Neural progenitor cell (in vitro differentiated cells): Measurements from ENCODE around the gene HIVEP1. TPM values are rescaled to one million over a fixed set of nuclear protein-coding genes. Genes with fewer than 3 reads are reported as not detected.

Experiments used
- DNase-seq: peaks from one replicate; pipeline ENCODE4 v3.0.0-alpha.2; 2016; ENCODE audit warnings: low spot score
- H2AFZ ChIP-seq: fragments of 200-600 bp; sonication (generic); replicated peaks from 2 replicates; pipeline ENCODE4 v1.6.1; 2016; ENCODE audit warnings: antibody characterized with exemption
- H3F3A ChIP-seq: fragments of 200-600 bp; sonication (generic); 2 replicates; pipeline ENCODE4 v1.6.1; 2016; ENCODE audit warnings: antibody characterized with exemption, low read depth
- H3K27ac ChIP-seq: fragments of 200-600 bp; sonication (generic); 2 replicates; pipeline ENCODE4 v1.5.1; 2016; ENCODE audit warnings: mild to moderate bottlenecking
- H3K27me3 ChIP-seq: fragments of 200-600 bp; sonication (generic); 2 replicates; pipeline ENCODE4 v1.6.1; 2016; ENCODE audit warnings: mild to moderate bottlenecking, moderate library complexity
- H3K36me3 ChIP-seq: fragments of 200-600 bp; sonication (generic); 2 replicates; pipeline ENCODE4 v1.5.1; 2016
- H3K4me1 ChIP-seq: fragments of 200-600 bp; sonication (generic); 2 replicates; pipeline ENCODE4 v1.6.1; 2016; ENCODE audit warnings: mixed run types
- H3K4me2 ChIP-seq: fragments of 200-600 bp; sonication (generic); 2 replicates; pipeline ENCODE4 v1.6.1; 2016
- H3K4me3 ChIP-seq: fragments of 200-600 bp; sonication (generic); 2 replicates; pipeline ENCODE4 v1.5.1; 2016
- H3K79me2 ChIP-seq: fragments of 200-600 bp; sonication (generic); 2 replicates; pipeline ENCODE4 v1.6.1; 2016; ENCODE audit warnings: low read depth
- H3K9ac ChIP-seq: fragments of 200-600 bp; sonication (generic); 2 replicates; pipeline ENCODE4 v1.6.1; 2016
- H3K9me3 ChIP-seq: fragments of 200-600 bp; sonication (generic); 2 replicates; pipeline ENCODE4 v1.5.1; 2016; ENCODE audit warnings: low read depth
- H4K20me1 ChIP-seq: fragments of 200-600 bp; sonication (generic); 2 replicates; pipeline ENCODE4 v1.6.1; 2016; ENCODE audit warnings: low read depth
- H3K27ac Mint-ChIP-seq: 3 replicates; pipeline ENCODE4 v1.8.0; 2021; ENCODE audit warnings: mixed read lengths
- H3K27me3 Mint-ChIP-seq: 2 replicates; pipeline ENCODE4 v1.8.0; 2022; ENCODE audit warnings: low read depth, mild to moderate bottlenecking, inconsistent platforms, moderate library complexity, mixed read lengths; ENCODE audit not compliant: insufficient read depth
- H3K36me3 Mint-ChIP-seq: 3 replicates; pipeline ENCODE4 v1.8.0; 2021; ENCODE audit warnings: mixed read lengths
- H3K4me1 Mint-ChIP-seq: 3 replicates; pipeline ENCODE4 v1.8.0; 2021; ENCODE audit warnings: mixed read lengths
- H3K4me3 Mint-ChIP-seq: 3 replicates; pipeline ENCODE4 v1.8.0; 2021; ENCODE audit warnings: mild to moderate bottlenecking, moderate library complexity, mixed read lengths
- H3K9me3 Mint-ChIP-seq: 3 replicates; pipeline ENCODE4 v1.8.0; 2020; ENCODE audit warnings: mixed read lengths
- CTCF ChIP-seq: fragments of 200-600 bp; sonication (generic); IDR thresholded peaks from 2 replicates; pipeline ENCODE4 v1.5.1; 2017; ENCODE audit warnings: antibody characterized with exemption, mild to moderate bottlenecking
- EZH2 ChIP-seq: fragments of 200-600 bp; sonication (generic); IDR thresholded peaks from 2 replicates; pipeline ENCODE4 v1.6.1; 2017; ENCODE audit warnings: antibody characterized with exemption, mild to moderate bottlenecking, moderate library complexity
- EZH2phosphoT487 ChIP-seq: fragments of 200-600 bp; sonication (generic); IDR thresholded peaks from 2 replicates; pipeline ENCODE4 v1.6.1; 2017; ENCODE audit warnings: antibody characterized with exemption
- total RNA-seq: library from RNA; depleted of rRNA; stranded (reverse); fragments of >200 nt; gene quantifications from 2 replicates; pipeline ENCODE4 v1.2.3, GENCODE V29; 2015; ENCODE audit warnings: low replicate concordance

The HIVEP1 gene
- total RNA-seq, 1 donor from 2014 or later = 23.3 TPM

DNA sequence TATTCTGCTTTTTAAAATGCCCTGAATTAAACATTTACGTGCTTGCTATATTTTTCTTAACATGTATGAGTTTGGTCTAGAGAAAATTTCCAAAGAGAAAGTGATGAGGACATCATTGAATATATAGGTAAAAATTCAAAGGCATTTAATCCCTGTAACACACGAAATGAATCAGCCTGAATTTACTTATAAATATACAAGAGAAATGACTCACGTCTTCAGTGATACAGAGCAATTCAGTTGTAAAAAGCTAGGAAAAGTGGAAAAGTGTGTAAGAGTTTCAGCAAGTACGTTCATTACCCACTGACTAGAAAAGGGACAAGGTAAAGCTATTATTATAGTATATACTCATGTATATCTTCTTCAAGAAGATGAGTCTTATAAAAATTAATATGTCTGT, 124.8 kb downstream of the HIVEP1 start:
- Mint-ChIP-seq H3K4me1 (no peaks in the 10 kb centered on the region), H3K27ac (no peak overlapping the region), H3K27me3 (no peaks in the 10 kb centered on the region), H3K36me3 (peaks cover 43% of the 10 kb centered on the region), H3K9me3 (peaks cover 15% of the 10 kb centered on the region), H3K4me3 (no peak overlapping the region)
- Histone ChIP-seq H3K79me2 (no peaks in the 10 kb centered on the region), H3K9me3 (no peaks in the 10 kb centered on the region), H3K27me3 (no peaks in the 10 kb centered on the region), H3K4me1 (no peaks in the 10 kb centered on the region), H3K4me3 (no peak overlapping the region), H3K27ac (no peak overlapping the region), H3F3A (no peaks in the 10 kb centered on the region), H3K4me2 (no peak overlapping the region), H4K20me1 (no peaks in the 10 kb centered on the region), H2AFZ (no peak overlapping the region), H3K36me3 (peaks cover 28% of the 10 kb centered on the region), H3K9ac (no peak overlapping the region)
- no peak for DNase-seq
- TF ChIP-seq EZH2 (no peak), CTCF (no peak), EZH2phosphoT487 (no peak)

DNA sequence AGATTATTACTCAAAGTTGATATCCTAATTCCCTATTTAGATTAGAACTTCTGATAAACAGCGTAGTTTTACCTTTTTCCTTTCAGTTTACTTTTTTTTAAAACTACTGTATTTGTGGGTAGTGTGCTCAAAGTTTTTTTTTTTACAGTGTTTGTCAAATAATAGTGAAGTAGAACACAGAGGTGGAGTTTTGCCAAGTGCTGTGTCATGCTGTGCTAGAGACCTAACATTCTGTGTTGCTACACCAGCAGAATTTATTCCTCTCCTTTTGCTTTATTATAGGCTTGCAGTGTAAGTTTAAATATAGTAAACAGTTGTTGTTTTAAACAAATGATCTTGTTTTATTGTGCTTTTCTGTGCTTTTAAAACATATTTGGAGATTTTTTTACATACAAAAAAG, 125.4 kb downstream of the HIVEP1 start:
- no peak for DNase-seq
- H3K9ac ChIP-seq = no peak overlapping the region
- H3K4me3 ChIP-seq = no peak overlapping the region
- Mint-ChIP-seq H3K27ac (no peak overlapping the region), H3K9me3 (peaks cover 20% of the 10 kb centered on the region), H3K4me1 (no peaks in the 10 kb centered on the region), H3K36me3 (peaks cover 48% of the 10 kb centered on the region), H3K4me3 (no peak overlapping the region), H3K27me3 (no peaks in the 10 kb centered on the region)
- H4K20me1 ChIP-seq = no peaks in the 10 kb centered on the region
- H3F3A ChIP-seq = no peaks in the 10 kb centered on the region
- no peak overlapping the region for H2AFZ ChIP-seq
- H3K27ac ChIP-seq = no peak overlapping the region
- no peaks in the 10 kb centered on the region for H3K4me1 ChIP-seq
- H3K36me3 ChIP-seq = peaks cover 28% of the 10 kb centered on the region
- TF ChIP-seq EZH2 (no peak), CTCF (no peak), EZH2phosphoT487 (no peak)
- H3K79me2 ChIP-seq = no peaks in the 10 kb centered on the region
- no peak overlapping the region for H3K4me2 ChIP-seq
- H3K27me3 ChIP-seq = no peaks in the 10 kb centered on the region
- H3K9me3 ChIP-seq = no peaks in the 10 kb centered on the region

- H3K27ac Mint-ChIP-seq = no peak overlapping the region
- Histone ChIP-seq H3K79me2 (no peaks in the 10 kb centered on the region), H3F3A (no peaks in the 10 kb centered on the region), H3K4me2 (no peak overlapping the region), H3K27me3 (no peaks in the 10 kb centered on the region), H4K20me1 (no peaks in the 10 kb centered on the region), H3K9ac (no peak overlapping the region), H3K4me3 (no peak overlapping the region), H3K27ac (no peak overlapping the region), H3K9me3 (no peaks in the 10 kb centered on the region), H2AFZ (no peak overlapping the region), H3K4me1 (no peaks in the 10 kb centered on the region), H3K36me3 (peaks cover 28% of the 10 kb centered on the region)
- H3K27me3 Mint-ChIP-seq = no peaks in the 10 kb centered on the region
- H3K4me3 Mint-ChIP-seq = no peak overlapping the region
- TF ChIP-seq EZH2phosphoT487 (no peak), EZH2 (no peak), CTCF (no peak)
- H3K36me3 Mint-ChIP-seq = peaks cover 50% of the 10 kb centered on the region
- peaks cover 20% of the 10 kb centered on the region for H3K9me3 Mint-ChIP-seq
- DNase-seq = no peak
- H3K4me1 Mint-ChIP-seq = no peaks in the 10 kb centered on the region
Measured at GRCh38 chr6:12138381-12138780, 126.3 kb downstream of the HIVEP1 start.
